HepG2 (cell line): ENCODE data around the gene PRICKLE2.

Experiments used
- CTCF ChIP-seq: sonication (generic); formaldehyde crosslinking; IDR thresholded peaks from 2 replicates; pipeline ENCODE4 v1.5.0; 2020; ENCODE audit warnings: mild to moderate bottlenecking, missing genetic modification reagents, moderate library complexity
- HMGA1 ChIP-seq: sonication (generic); formaldehyde crosslinking; conservative IDR thresholded peaks from 2 replicates; pipeline ENCODE4 v1.4.0; 2020; ENCODE audit warnings: missing genetic modification reagents
- KLF15 ChIP-seq: sonication (generic); formaldehyde crosslinking; IDR thresholded peaks from 2 replicates; pipeline ENCODE4 v1.8.1; 2023; ENCODE audit warnings: borderline replicate concordance, mild to moderate bottlenecking, inconsistent platforms, missing genetic modification reagents, mixed read lengths
- SALL1 ChIP-seq: sonication (generic); formaldehyde crosslinking; IDR thresholded peaks from 2 replicates; pipeline ENCODE4 v1.8.0; 2022; ENCODE audit warnings: mild to moderate bottlenecking, missing genetic modification reagents
- SMC3 ChIP-seq: IDR thresholded peaks from 2 replicates; pipeline ENCODE4 v1.6.1; 2011; ENCODE audit warnings: low read length, improper control_type of control experiment
- ZNF24 ChIP-seq: fragments of 450-650 bp; IDR thresholded peaks from 2 replicates; pipeline ENCODE4 v1.6.1; 2017; ENCODE audit warnings: antibody characterized with exemption, mild to moderate bottlenecking
- ZNF335 ChIP-seq: sonication (generic); formaldehyde crosslinking; IDR thresholded peaks from 2 replicates; pipeline ENCODE4 v1.4.0; 2020; ENCODE audit warnings: missing genetic modification reagents

- TF ChIP-seq ZNF24 (no peak), HMGA1 (CRISPR knock-in tag) (no peak), CTCF (CRISPR knock-in tag) (no peak), ZNF335 (CRISPR knock-in tag) (no peak), KLF15 (no peak), SMC3 (no peak), SALL1 (CRISPR knock-in tag) (no peak)
These were observed 25.3 kb downstream of the PRICKLE2 start for GRCh38 chr3:64199932-64200331.
